GM12892 (cell line): ENCODE data around the gene KDM7A.

ENCODE experiments used
- POLR2A ChIP-seq: IDR thresholded peaks from 2 replicates; pipeline ENCODE4 v1.6.1; 2011; ENCODE audit warnings: low read depth, low read length, control low read depth
- POLR2AphosphoS5 ChIP-seq: IDR thresholded peaks from 2 replicates; pipeline ENCODE4 v1.6.1; 2011; ENCODE audit warnings: low read depth, low read length, control low read depth

DNA sequence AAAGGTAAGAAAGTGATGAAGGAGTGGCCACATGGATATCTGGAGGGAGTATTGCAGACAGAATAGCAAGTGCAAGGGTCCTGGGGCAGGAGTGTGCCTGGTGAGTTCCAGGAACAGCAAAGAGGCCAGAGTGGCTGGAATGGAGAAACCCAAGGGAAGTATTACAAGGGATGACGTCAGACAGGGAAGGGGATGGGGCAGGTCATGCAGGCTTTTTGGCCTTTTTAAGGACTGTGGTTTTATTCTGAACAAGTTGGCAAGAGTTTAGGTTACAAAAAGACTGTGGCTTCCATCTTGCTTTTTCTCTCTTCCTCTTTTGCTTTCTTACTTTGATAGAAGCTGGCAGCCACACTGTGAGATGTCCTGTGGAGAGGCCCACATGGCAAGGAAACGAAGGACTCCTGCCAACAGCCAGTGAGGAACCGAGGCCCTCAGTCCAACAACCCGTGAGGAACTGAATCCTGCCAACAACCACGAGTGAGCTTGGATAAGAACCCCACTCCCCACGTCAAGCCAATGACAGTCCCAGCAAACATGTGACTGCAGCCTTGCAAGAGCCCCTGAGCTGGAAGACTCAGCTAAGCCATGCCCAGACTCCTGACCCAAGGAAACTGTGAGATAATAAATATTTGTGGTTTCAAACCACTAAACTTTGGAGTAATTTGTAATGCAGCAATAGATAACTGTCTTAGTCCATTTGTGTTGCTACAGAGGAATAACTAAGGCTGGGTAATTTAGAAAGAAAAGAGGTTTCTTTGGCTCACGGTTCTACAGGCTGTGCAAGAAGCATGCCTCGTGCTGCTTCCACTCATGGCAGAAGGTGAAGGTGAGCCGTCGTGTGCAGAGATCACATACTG is 19.8 kb upstream of the KDM7A start:
- no peak for TF ChIP-seq POLR2A
- no peak for TF ChIP-seq POLR2AphosphoS5
